Germinal center (tissue), 1 donor: ENCODE measurements around the gene ELF4.

Source experiments
- DNase-seq: peaks from one replicate; pipeline ENCODE4 v3.0.0; 2012; ENCODE audit warnings: mixed read lengths, low spot score

Gene ELF4

DNA sequence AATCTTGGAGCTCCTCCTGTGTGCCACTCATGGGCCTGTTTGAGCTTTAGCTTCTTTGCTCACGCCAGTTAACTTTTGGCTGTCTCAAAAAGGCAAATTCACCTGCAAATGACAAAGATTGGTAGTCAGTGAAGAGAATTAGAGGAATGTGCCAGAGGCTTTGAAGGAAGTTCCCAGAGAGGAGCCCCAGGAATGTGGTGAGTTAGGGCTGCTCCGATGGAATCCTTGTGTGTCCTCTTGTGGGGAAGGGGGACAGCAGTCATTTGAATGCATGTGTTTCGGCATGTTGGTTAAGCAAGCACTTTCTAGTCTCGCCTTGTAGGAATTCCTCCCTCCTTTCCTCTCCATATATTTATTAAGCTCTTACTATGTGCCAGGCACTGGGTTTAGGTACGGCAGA lies 62.9 kb downstream of the ELF4 start:
- no peak for DNase-seq

DNA sequence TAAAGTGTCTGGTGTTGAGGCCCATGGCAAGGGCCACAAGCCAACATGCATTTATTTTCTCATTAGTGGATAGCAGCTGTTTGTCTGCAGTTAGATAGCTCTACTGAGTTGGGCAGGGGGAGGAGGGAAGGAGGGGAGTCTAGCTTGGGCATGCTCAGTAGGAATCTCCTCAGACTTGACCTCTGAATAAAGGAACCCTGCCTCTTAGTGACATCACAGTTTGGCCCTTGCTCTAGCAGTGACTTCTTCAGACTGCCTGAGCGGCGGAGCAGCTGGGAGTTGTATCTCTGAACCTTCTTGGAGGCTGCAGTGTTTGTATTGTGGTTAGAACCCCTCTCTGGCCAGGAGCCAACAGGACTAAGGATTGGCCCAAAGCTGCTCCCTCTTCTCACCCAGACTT lies 70.5 kb downstream of the ELF4 start:
- DNase-seq = no peak

DNA sequence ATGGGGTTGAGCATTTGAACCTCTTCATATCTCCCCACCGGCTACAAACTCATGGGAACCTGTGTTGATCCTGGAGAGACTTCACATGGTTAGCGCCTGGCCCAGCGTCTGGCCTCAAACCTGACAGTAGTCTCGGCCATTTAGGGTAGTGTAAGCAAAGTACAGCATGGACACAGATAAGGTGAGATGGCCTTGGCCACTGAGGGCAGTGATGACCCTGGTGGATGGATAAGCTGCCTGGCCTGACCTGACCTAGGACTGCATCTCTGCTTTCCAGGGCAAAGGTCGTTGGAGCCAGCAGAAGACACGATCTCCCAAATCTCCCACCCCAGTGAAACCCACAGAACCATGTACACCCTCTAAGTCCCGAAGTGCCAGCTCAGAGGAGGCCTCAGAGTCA lies 76.1 kb downstream of the ELF4 start:
- DNase-seq = no peak

DNA sequence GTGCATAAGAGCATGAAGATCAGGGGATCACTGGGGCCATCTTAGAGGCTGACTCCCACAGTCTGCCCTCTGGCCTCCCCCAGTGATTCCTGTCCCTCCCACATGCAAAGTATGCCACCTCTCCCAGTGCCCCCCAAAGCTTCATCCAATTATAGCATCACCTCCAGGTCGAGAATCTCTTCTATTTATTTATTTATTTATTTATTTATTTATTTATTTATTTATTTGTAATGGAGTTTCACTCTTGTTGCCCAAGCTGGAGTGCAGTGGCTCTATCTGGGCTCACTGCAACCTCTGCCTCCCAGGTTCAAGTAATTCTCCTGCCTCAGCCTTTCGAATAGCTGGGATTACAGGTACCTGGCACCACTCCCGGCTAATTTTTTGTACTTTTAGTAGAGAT lies 77.7 kb downstream of the ELF4 start:
- no peak for DNase-seq

DNA sequence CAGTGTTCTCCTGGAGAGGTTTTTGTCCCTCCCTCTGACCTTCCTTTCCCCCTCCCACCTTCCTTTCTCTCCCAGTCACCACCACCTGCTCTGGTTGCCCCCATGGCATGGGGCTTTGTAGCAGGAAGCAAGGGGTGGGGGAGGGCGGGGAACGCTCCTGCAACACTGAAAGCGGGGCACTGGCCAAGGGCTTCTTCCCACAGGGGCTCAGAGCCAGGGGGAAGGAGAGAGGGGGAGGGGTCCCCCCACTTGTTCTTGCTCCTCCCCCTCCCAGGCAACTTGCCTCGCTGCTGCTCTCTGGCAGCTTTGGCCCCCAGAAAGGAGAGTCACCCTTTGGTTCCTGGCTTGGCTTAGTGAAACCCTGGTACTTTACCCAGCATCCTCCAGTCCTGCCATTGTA lies 79.5 kb downstream of the ELF4 start:
- DNase-seq = no peak

DNA sequence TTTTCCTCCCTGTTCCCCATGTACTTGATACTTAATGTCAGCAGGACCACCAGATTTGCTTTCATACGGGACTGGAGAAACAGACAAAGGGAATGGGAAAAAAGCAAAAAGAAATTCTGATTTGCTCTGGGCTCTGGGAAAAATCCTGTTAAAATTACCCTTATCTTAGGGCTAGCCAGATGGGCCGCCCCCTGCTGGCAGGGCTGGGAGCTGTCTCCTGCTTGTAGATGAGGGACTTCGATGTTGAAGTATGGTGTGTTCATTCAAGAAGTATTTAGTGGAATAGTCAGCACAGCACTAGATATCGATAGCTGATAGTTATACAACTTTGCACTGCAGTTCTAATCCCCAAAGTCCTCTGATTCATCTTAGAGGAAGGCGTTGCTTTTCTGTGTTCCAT lies 82.1 kb downstream of the ELF4 start:
- peak; percentile 18 for DNase-seq

DNA sequence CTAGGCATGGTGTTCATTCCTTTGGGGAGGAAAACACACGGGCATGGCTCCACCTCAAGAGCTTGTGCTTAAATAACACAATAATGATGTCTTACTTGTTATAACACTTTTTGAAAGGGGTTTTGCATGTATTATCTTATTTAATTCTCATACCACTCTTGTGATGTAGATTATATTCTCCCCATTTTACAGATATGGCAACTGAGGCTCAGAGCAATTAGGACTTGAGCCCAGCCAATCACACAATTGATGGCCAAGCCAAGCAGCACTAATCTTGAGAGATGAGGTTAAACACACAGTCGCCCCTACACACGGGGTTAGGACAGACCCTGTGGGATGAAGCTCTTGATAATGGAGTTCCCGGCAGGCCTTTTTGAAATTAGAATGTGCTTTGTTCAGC lies 82.7 kb downstream of the ELF4 start:
- no peak for DNase-seq

DNA sequence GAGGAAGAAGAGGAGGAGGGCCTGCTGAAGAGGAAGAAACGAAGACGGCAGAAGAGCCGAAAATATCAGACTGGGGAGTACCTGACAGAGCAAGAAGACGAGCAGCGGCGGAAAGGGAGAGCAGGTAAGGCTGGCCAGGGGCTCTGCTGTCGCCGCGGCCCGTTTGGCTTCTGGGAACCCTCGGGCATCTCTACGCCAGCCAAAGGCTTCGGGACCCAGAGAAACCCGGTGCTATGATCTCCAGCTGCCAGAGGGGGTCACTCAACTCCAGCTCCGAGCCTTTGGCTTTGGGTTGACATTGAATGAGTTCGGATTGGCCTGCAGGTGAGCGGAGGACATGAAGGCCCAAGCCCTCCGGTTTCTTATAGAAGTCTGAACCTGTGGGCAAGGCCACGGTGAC lies 85.0 kb downstream of the ELF4 start:
- no peak for DNase-seq

DNA sequence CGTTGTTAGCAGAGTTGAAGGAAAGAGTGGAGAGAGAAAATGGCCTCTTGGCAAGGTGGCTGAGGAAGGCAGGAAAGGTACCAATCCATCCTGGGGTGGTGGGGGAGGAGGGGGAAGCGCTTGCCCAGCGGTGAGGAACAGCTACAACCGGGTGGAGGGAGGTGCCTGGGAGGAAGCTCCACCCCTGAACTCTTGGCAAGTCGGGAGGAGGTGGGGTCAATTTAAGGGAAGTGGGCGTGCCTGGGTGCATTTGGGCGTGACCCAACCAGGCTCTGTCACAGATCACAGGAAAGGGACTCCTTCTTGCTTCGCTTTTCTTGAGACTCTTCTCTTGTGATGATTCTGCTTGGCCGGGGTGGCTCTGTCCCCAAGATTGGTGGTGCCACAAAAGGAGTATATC lies 86.2 kb downstream of the ELF4 start:
- DNase-seq = peak; percentile 91

DNA sequence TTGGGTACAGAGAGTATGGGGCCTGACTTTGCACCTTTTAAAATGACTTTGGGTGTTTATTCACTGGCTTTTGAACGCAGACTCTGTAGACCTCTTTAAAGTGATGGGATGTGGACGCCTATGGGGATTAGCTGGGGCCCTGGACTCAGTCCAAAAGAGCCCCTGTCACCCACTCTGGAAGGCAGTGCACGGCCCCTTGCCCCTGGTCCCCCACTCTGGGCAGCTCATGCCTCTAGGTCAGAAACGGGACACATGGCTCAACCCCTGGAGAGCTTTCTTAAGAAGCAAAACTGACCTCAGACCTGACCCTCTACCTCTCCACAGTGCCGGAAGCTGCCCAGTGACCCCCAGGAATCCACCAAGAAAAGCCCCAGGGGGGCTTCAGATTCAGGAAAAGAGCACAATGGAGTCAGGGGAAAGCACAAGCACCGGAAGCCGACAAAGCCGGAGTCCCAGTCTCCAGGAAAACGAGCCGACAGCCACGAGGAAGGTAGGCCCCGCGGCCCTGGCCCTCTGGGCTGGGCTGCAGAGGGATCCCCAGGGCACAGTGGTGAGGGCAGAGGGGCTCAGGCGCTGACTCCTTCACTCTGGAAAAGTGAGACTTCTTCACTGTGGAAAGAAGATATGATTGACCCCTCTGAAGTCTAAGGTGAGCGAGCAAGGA lies 89.5 kb downstream of the ELF4 start:
- no peak for DNase-seq

DNA sequence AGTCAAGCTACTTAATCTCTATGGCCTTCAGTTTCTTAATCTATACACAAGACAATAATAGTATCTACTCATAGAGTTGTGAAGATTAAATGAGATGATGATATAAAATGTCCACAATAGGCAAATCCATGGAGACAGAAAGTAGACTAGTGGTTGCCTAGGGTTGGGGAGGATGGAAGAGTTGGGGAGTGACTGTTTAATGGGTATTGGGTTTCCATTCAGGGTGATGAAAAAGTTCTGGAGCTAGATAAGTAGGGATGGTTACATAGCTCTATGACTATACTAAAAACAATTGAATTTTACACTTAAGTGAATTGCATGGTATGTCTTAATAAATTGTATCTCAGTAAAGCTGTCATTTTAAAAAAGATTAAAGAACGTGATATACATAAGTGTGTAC lies 92.2 kb downstream of the ELF4 start:
- DNase-seq = no peak

DNA sequence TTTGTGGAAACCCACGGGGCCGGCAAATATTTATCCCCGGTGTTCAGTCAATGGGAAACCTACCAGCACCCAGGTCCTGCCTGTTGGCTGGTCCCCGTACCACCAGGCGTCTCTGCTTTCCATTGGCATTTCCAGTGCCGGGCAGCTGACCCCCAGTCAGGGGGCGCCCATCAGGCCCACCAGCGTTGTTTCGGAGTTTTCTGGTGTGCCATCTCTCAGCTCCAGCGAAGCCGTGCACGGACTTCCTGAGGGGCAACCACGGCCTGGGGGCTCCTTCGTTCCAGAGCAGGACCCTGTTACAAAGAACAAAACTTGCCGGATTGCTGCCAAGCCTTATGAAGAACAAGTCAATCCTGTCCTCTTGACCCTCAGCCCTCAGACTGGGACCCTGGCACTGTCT lies 95.1 kb downstream of the ELF4 start:
- DNase-seq = no peak
